Fibroblast of mammary gland (primary cell): ENCODE data around the gene APBB2.
"Not testable (repeated sequence)": the region's sequence is repeated elsewhere in the genome, so short reads cannot be mapped to it uniquely, and the experiment has no call there.

Experiments
- DNase-seq: peaks from one replicate; pipeline ENCODE4 v3.0.0-alpha.2; 2010; ENCODE audit warnings: low read depth
- H3K4me3 ChIP-seq: 2 replicates; pipeline ENCODE4 v1.5.1; 2011; ENCODE audit warnings: low read depth, mild to moderate bottlenecking, low read length, moderate library complexity; ENCODE audit not compliant: control insufficient read depth
- CTCF ChIP-seq: conservative IDR thresholded peaks from 2 replicates; pipeline ENCODE4 v1.5.1; 2011; ENCODE audit warnings: low read depth, low read length, inconsistent platforms; ENCODE audit not compliant: control insufficient read depth, insufficient read depth

Gene APBB2

GRCh38 chr4:40923316-40924095 is 290.8 kb downstream of the APBB2 start:
- no peak for DNase-seq
- TF ChIP-seq CTCF, result no peak
- no peak overlapping the region for H3K4me3 ChIP-seq

GRCh38 chr4:40919976-40920375 is 294.4 kb downstream of the APBB2 start:
- DNase-seq, H3K4me3 ChIP-seq: not testable (repeated sequence)

- peak; percentile 87 for DNase-seq
- TF ChIP-seq CTCF, result no peak
- no peak overlapping the region for H3K4me3 ChIP-seq
Observed at GRCh38 chr4:40918330-40918729, 296.0 kb downstream of the APBB2 start.

GRCh38 chr4:40916880-40917279 is 297.5 kb downstream of the APBB2 start:
- DNase-seq, result peak; percentile 57
- peak; percentile 46 for TF ChIP-seq CTCF
- no peak overlapping the region for H3K4me3 ChIP-seq

- no peak overlapping the region for H3K4me3 ChIP-seq
- no peak for TF ChIP-seq CTCF
- DNase-seq, result peak; percentile 93
Observed at GRCh38 chr4:40916218-40916555, 298.2 kb downstream of the APBB2 start.

- peak; percentile 66 for DNase-seq
- TF ChIP-seq CTCF, result no peak
Observed at GRCh38 chr4:40915318-40916217, 298.8 kb downstream of the APBB2 start.

More at GRCh38 chr4:40915318-40916217, 298.8 kb downstream of the APBB2 start:
- H3K4me3 ChIP-seq, result no peak overlapping the region
